HepG2 (cell line): ENCODE data around the gene GCH1. TPM values are rescaled to one million over a fixed set of nuclear protein-coding genes. Genes with fewer than 3 reads are reported as not detected.

ENCODE experiments used
- CEBPB ChIP-seq: IDR thresholded peaks from 2 replicates; pipeline ENCODE4 v1.6.1; 2011; ENCODE audit warnings: low read depth, low read length, improper control_type of control experiment, borderline replicate concordance
- FIP1L1 ChIP-seq: fragments of 200-400 bp; formaldehyde crosslinking; IDR thresholded peaks from 2 replicates; pipeline ENCODE4 v1.6.1; 2018; ENCODE audit warnings: low read depth, mild to moderate bottlenecking, low read length, moderate library complexity, borderline replicate concordance; ENCODE audit not compliant: insufficient read depth
- HNRNPLL ChIP-seq: fragments of 200-400 bp; formaldehyde crosslinking; IDR thresholded peaks from 2 replicates; pipeline ENCODE4 v1.6.1; 2017; ENCODE audit warnings: mild to moderate bottlenecking, low read depth, low read length; ENCODE audit not compliant: poor library complexity, severe bottlenecking
- KAT7 ChIP-seq: IDR thresholded peaks from 2 replicates; pipeline ENCODE4 v1.6.1; 2018; ENCODE audit warnings: borderline replicate concordance, missing compliant biosample characterization
- KLF12 ChIP-seq: sonication (generic); formaldehyde crosslinking; IDR thresholded peaks from 2 replicates; pipeline ENCODE4 v1.4.0; 2020; ENCODE audit warnings: missing genetic modification reagents, borderline replicate concordance
- SP4 ChIP-seq: sonication (generic); formaldehyde crosslinking; IDR thresholded peaks from 2 replicates; pipeline ENCODE4 v1.8.1; 2023; ENCODE audit warnings: mild to moderate bottlenecking, missing genetic modification reagents
- TBL1XR1 ChIP-seq: fragments of 150-350 bp; IDR thresholded peaks from 2 replicates; pipeline ENCODE4 v1.6.1; 2014; ENCODE audit warnings: borderline replicate concordance, low read length; ENCODE audit not compliant: partially characterized antibody
- TERF1 ChIP-seq: sonication (generic); formaldehyde crosslinking; IDR thresholded peaks from 2 replicates; pipeline ENCODE4 v1.8.0; 2022; ENCODE audit warnings: mild to moderate bottlenecking, missing genetic modification reagents, moderate library complexity
- XRCC5 ChIP-seq: fragments of 200-400 bp; formaldehyde crosslinking; optimal IDR thresholded peaks from 2 replicates; pipeline ENCODE3; 2017; ENCODE audit warnings: mild to moderate bottlenecking, low read length
- ZBTB49 ChIP-seq: sonication (generic); formaldehyde crosslinking; IDR thresholded peaks from 2 replicates; pipeline ENCODE4 v1.4.0; 2020; ENCODE audit warnings: missing genetic modification reagents, borderline replicate concordance
- ZNF687 ChIP-seq: sonication (generic); formaldehyde crosslinking; IDR thresholded peaks from 2 replicates; pipeline ENCODE4 v1.5.1; 2020; ENCODE audit warnings: mild to moderate bottlenecking, missing genetic modification reagents, moderate library complexity
- ZNF839 ChIP-seq: sonication (generic); formaldehyde crosslinking; IDR thresholded peaks from 2 replicates; pipeline ENCODE4 v1.4.0; 2020; ENCODE audit warnings: missing genetic modification reagents, mild to moderate bottlenecking, borderline replicate concordance
- polyA plus RNA-seq, 8 experiments: library from polyadenylated mRNA; depleted of rRNA in 3 of 8; stranded (reverse) in 7 of 8; unstranded in 1 of 8; fragments of >200 nt; fragmentation: Illumina TruSeq in 4 of 8; extraction: Trizol in 4 of 8; gene quantifications; 2 replicates each; pipeline versions ENCODE4 v1.2.1 to v1.2.3, GENCODE V29; 2011 to 2016; ENCODE audit warnings: low read depth in 4 of 8, missing spikeins in 1 of 8, mixed read lengths in 1 of 8; ENCODE audit not compliant: insufficient read depth in 1 of 8
- total RNA-seq, 5 experiments: library from RNA; depleted of rRNA; stranded (reverse); fragments of >200 nt; fragmentation: Illumina TruSeq; extraction: Trizol; gene quantifications; 2 replicates each; pipeline ENCODE4 v1.2.3, GENCODE V29; 2016; ENCODE audit warnings: low read depth in 1 of 5

GCH1 gene
- total and polyA plus RNA-seq, 2 of the 13 experiments (the other 11 are each of a cell fraction or from before 2014, with no cell fraction given), result 15.0 to 25.2 TPM

GRCh38 chr14:54902521-54903420 lies at the start of gene GCH1 (continued):
- no peak for TF ChIP-seq TERF1 (CRISPR knock-in tag)
- peak; percentile 1; the same call in 1 of the 2 replicates for TF ChIP-seq SP4 (CRISPR knock-in tag)
- TF ChIP-seq CEBPB, result no peak
- no peak for TF ChIP-seq ZNF839 (CRISPR knock-in tag)
- TF ChIP-seq ZNF687 (CRISPR knock-in tag), result peak; percentile 88
- 0 out of 2 replicates have a peak, but pooled peaks have one; percentile 61 for TF ChIP-seq KLF12 (CRISPR knock-in tag)
- TF ChIP-seq FIP1L1, result no peak
- TF ChIP-seq HNRNPLL, result peak; percentile 86
- TF ChIP-seq XRCC5, result peak; percentile 62
- no peak for TF ChIP-seq ZBTB49 (CRISPR knock-in tag)
- TF ChIP-seq KAT7 (CRISPR knock-in tag), result 0 out of 2 replicates have a peak, but pooled peaks have one; percentile 46
- no peak for TF ChIP-seq TBL1XR1
